HEK293 (cell line): Measurements from ENCODE around the gene HIP1.

Experiments
- CTCF ChIA-PET: fragments of 350-600 bp; formaldehyde crosslinking; extraction: SDS; loops from one replicate; lab custom pipeline; 2021; ENCODE audit warnings: antibody characterized with exemption; lab: Yijun Ruan, JAX
- POLR2A ChIA-PET: fragments of 300-600 bp; formaldehyde crosslinking; extraction: SDS; loops from one replicate; lab custom pipeline; 2020; ENCODE audit warnings: antibody characterized with exemption, inconsistent platforms; lab: Yijun Ruan, JAX
- H3K27ac ChIP-seq: fragments of 200-500 bp; sonication (Bioruptor generic); 2 replicates; pipeline ENCODE4 v1.5.1; 2014; ENCODE audit warnings: low read depth, low read length, control low read depth, inconsistent platforms; ENCODE audit errors: extremely low read depth
- H3K36me3 ChIP-seq, 2 experiments: fragments of 200-500 bp in 1 of 2; sonication (Bioruptor generic) in 1 of 2; 1 replicate in 1 of 2; 2 replicates in 1 of 2; pipeline ENCODE4 v1.5.1; 2014 to 2017; ENCODE audit warnings: inconsistent platforms in 2 of 2, low read length in 2 of 2; ENCODE audit not compliant: control insufficient read depth in 2 of 2, insufficient read depth in 1 of 2
- H3K4me1 ChIP-seq: fragments of 200-500 bp; sonication (Bioruptor generic); 2 replicates; pipeline ENCODE4 v1.5.1; 2014; ENCODE audit warnings: mild to moderate bottlenecking, low read length, inconsistent platforms; ENCODE audit not compliant: control insufficient read depth, insufficient read depth
- H3K4me3 ChIP-seq: 2 replicates; pipeline ENCODE4 v1.5.1; 2011; ENCODE audit warnings: low read depth, mild to moderate bottlenecking, control low read depth, low read length, moderate library complexity
- H3K9me3 ChIP-seq: fragments of 200-500 bp; sonication (Bioruptor generic); 2 replicates; pipeline ENCODE4 v1.5.1; 2014; ENCODE audit warnings: low read depth, low read length, inconsistent platforms; ENCODE audit not compliant: control insufficient read depth, insufficient read depth
- BCL11A ChIP-seq: fragments of 450-650 bp; formaldehyde crosslinking; IDR thresholded peaks from 2 replicates; pipeline ENCODE4 v1.5.1; 2016; ENCODE audit warnings: low read depth, missing biosample characterization, missing genetic modification characterization
- EGR2 ChIP-seq: fragments of 450-650 bp; formaldehyde crosslinking; IDR thresholded peaks from 2 replicates; pipeline ENCODE4 v1.5.1; 2016; ENCODE audit warnings: low read depth, missing biosample characterization, missing genetic modification characterization
- GLIS1 ChIP-seq: fragments of 450-650 bp; formaldehyde crosslinking; IDR thresholded peaks from 2 replicates; pipeline ENCODE4 v1.5.1; 2016; ENCODE audit warnings: missing biosample characterization, missing genetic modification characterization
- GLIS2 ChIP-seq: fragments of 450-650 bp; formaldehyde crosslinking; IDR thresholded peaks from 2 replicates; pipeline ENCODE4 v1.5.1; 2016; ENCODE audit warnings: missing biosample characterization, missing genetic modification characterization
- IKZF3 ChIP-seq: fragments of 450-650 bp; IDR thresholded peaks from 2 replicates; pipeline ENCODE4 v1.5.0; 2018; ENCODE audit warnings: missing biosample characterization, mild to moderate bottlenecking, missing genetic modification characterization, moderate library complexity
- KLF10 ChIP-seq: fragments of 450-650 bp; IDR thresholded peaks from 2 replicates; pipeline ENCODE4 v1.5.1; 2018; ENCODE audit warnings: missing biosample characterization, mild to moderate bottlenecking, missing genetic modification characterization
- KLF16 ChIP-seq: fragments of 450-650 bp; formaldehyde crosslinking; IDR thresholded peaks from 2 replicates; pipeline ENCODE4 v1.5.1; 2017; ENCODE audit warnings: missing biosample characterization, missing genetic modification characterization
- PBX3 ChIP-seq: sonication (generic); formaldehyde crosslinking; IDR thresholded peaks from 2 replicates; pipeline ENCODE4 v1.8.1; 2022; ENCODE audit warnings: mild to moderate bottlenecking, moderate library complexity, missing genetic modification reagents
- PRDM1 ChIP-seq: fragments of 450-650 bp; formaldehyde crosslinking; IDR thresholded peaks from 2 replicates; pipeline ENCODE4; 2016; ENCODE audit warnings: missing biosample characterization, missing genetic modification characterization
- SP3 ChIP-seq: fragments of 450-650 bp; formaldehyde crosslinking; IDR thresholded peaks from 2 replicates; pipeline ENCODE4 v1.5.1; 2016; ENCODE audit warnings: missing biosample characterization, missing genetic modification characterization
- TCF7L2 ChIP-seq: IDR thresholded peaks from 2 replicates; pipeline ENCODE4 v1.6.1; 2011; ENCODE audit warnings: low read depth, mild to moderate bottlenecking, inconsistent platforms, low read length, moderate library complexity, borderline replicate concordance
- ZBTB17 ChIP-seq: fragments of 450-650 bp; formaldehyde crosslinking; IDR thresholded peaks from 2 replicates; pipeline ENCODE4 v1.5.1; 2016; ENCODE audit warnings: missing biosample characterization, missing genetic modification characterization
- ZBTB8A ChIP-seq: fragments of 450-650 bp; formaldehyde crosslinking; IDR thresholded peaks from 2 replicates; pipeline ENCODE4 v1.5.1; 2016; ENCODE audit warnings: missing biosample characterization, missing genetic modification characterization
- ZNF121 ChIP-seq: fragments of 450-650 bp; formaldehyde crosslinking; IDR thresholded peaks from 2 replicates; pipeline ENCODE4 v1.5.1; 2016; ENCODE audit warnings: missing biosample characterization, missing genetic modification characterization
- ZNF169 ChIP-seq: fragments of 450-650 bp; formaldehyde crosslinking; IDR thresholded peaks from 2 replicates; pipeline ENCODE4 v1.5.1; 2016; ENCODE audit warnings: missing biosample characterization, missing genetic modification characterization
- ZNF202 ChIP-seq: fragments of 450-650 bp; formaldehyde crosslinking; IDR thresholded peaks from 2 replicates; pipeline ENCODE4 v1.5.1; 2016; ENCODE audit warnings: missing biosample characterization, missing genetic modification characterization, borderline replicate concordance
- ZNF221 ChIP-seq: fragments of 450-650 bp; formaldehyde crosslinking; IDR thresholded peaks from 2 replicates; pipeline ENCODE4 v1.5.1; 2017; ENCODE audit warnings: missing biosample characterization, missing genetic modification characterization, borderline replicate concordance
- ZNF335 ChIP-seq: fragments of 450-650 bp; formaldehyde crosslinking; conservative IDR thresholded peaks from 2 replicates; pipeline ENCODE4 v1.5.1; 2016; ENCODE audit warnings: missing biosample characterization, missing genetic modification characterization
- ZNF398 ChIP-seq: fragments of 450-650 bp; formaldehyde crosslinking; IDR thresholded peaks from 2 replicates; pipeline ENCODE4 v1.5.1; 2017; ENCODE audit warnings: missing biosample characterization, missing genetic modification characterization
- ZNF423 ChIP-seq: fragments of 450-650 bp; formaldehyde crosslinking; IDR thresholded peaks from 2 replicates; pipeline ENCODE4 v1.5.1; 2016; ENCODE audit warnings: missing biosample characterization, missing genetic modification characterization
- ZNF433 ChIP-seq: fragments of 450-650 bp; formaldehyde crosslinking; IDR thresholded peaks from 2 replicates; pipeline ENCODE4 v1.5.1; 2016; ENCODE audit warnings: missing biosample characterization, missing genetic modification characterization, low read depth
- ZNF510 ChIP-seq: fragments of 450-650 bp; formaldehyde crosslinking; IDR thresholded peaks from 2 replicates; pipeline ENCODE4 v1.5.1; 2018; ENCODE audit warnings: mild to moderate bottlenecking, missing genetic modification characterization, missing biosample characterization; ENCODE audit not compliant: insufficient replicate concordance
- ZNF561 ChIP-seq: fragments of 450-650 bp; IDR thresholded peaks from 2 replicates; pipeline ENCODE4 v1.5.1; 2018; ENCODE audit warnings: missing biosample characterization, missing genetic modification characterization, borderline replicate concordance
- ZNF600 ChIP-seq: fragments of 450-650 bp; formaldehyde crosslinking; IDR thresholded peaks from 2 replicates; pipeline ENCODE4 v1.5.1; 2016; ENCODE audit warnings: missing biosample characterization, missing genetic modification characterization
- ZNF692 ChIP-seq: fragments of 450-650 bp; formaldehyde crosslinking; IDR thresholded peaks from 2 replicates; pipeline ENCODE4 v1.5.1; 2016; ENCODE audit warnings: missing biosample characterization, missing genetic modification characterization
- ZNF76 ChIP-seq: fragments of 450-650 bp; formaldehyde crosslinking; IDR thresholded peaks from 2 replicates; pipeline ENCODE4; 2016; ENCODE audit warnings: low read depth, missing biosample characterization, missing genetic modification characterization, borderline replicate concordance
- ZNF791 ChIP-seq: fragments of 450-650 bp; formaldehyde crosslinking; IDR thresholded peaks from 2 replicates; pipeline ENCODE4 v1.5.1; 2016; ENCODE audit warnings: missing biosample characterization, missing genetic modification characterization
- ZXDB ChIP-seq: fragments of 450-650 bp; formaldehyde crosslinking; IDR thresholded peaks from 2 replicates; pipeline ENCODE4 v1.5.1; 2016; ENCODE audit warnings: missing biosample characterization, missing genetic modification characterization

Gene HIP1

GRCh38 chr7:75739796-75740672 is 1.3 kb upstream of the HIP1 start:
- Histone ChIP-seq H3K9me3 (no peaks in the 10 kb centered on the region), H3K27ac (no peak overlapping the region; the same call in 1 of the 2 replicates), H3K36me3 (no peaks in the 10 kb centered on the region), H3K4me1 (no peaks in the 10 kb centered on the region), H3K4me3 (peak overlapping the region; percentile 61)
- POLR2A ChIA-PET: interaction anchor here (0.6 to 1.2 kb wide), 4 partner anchors 14 to 1069 kb away, joined by 3 to 5 read pairs (median 3); no protein-coding TSS in a partner anchor
- TF ChIP-seq PRDM1 (tag by site-specific recombination) (peak; percentile 52), ZNF335 (tag by site-specific recombination) (peak; percentile 83), TCF7L2 (peak; percentile 36; the same call in 1 of the 2 replicates), ZBTB17 (tag by site-specific recombination) (peak; percentile 65; the same call in 1 of the 2 replicates), ZNF121 (peak; percentile 60), ZNF791 (tag by site-specific recombination) (no peak)
- CTCF ChIA-PET: interaction anchor here (0.7 kb wide), 1 partner anchor 104 kb away, joined by 4 read pairs; no protein-coding TSS in a partner anchor

- no peaks in the 10 kb centered on the region for H3K36me3 ChIP-seq
- H3K9me3 ChIP-seq: no peaks in the 10 kb centered on the region
- peak overlapping the region; percentile 96 for H3K4me3 ChIP-seq
- ChIA-PET CTCF (interaction anchor here (0.6 kb wide), 1 partner anchor 56 kb away, joined by 3 read pairs; no protein-coding TSS in a partner anchor), POLR2A (interaction anchor here (1.0 to 1.2 kb wide), 2 partner anchors 14 to 23 kb away, joined by 3 to 5 read pairs; no protein-coding TSS in a partner anchor)
- H3K27ac ChIP-seq: peak overlapping the region; percentile 72; the same call in 1 of the 2 replicates
- H3K4me1 ChIP-seq: no peaks in the 10 kb centered on the region
- TF ChIP-seq ZNF561 (tag by site-specific recombination) (0 out of 2 replicates have a peak, but pooled peaks have one; percentile 32), ZXDB (tag by site-specific recombination) (peak; percentile 29; the same call in 1 of the 2 replicates), KLF10 (peak; percentile 74; the same call in 1 of the 2 replicates), ZNF433 (tag by site-specific recombination) (no peak), GLIS1 (tag by site-specific recombination) (peak; percentile 61; the same call in 1 of the 2 replicates), ZNF76 (peak; percentile 42; the same call in 1 of the 2 replicates), ZNF510 (no peak), GLIS2 (tag by site-specific recombination) (peak; percentile 92), ZNF169 (tag by site-specific recombination) (no peak), KLF16 (tag by site-specific recombination) (peak; percentile 16; the same call in 1 of the 2 replicates), EGR2 (tag by site-specific recombination) (peak; percentile 66), ZBTB8A (tag by site-specific recombination) (peak; percentile 93), PBX3 (CRISPR knock-in tag) (peak; percentile 95), IKZF3 (tag by site-specific recombination) (peak; percentile 44; the same call in 1 of the 2 replicates), ZNF600 (peak; percentile 45; the same call in 1 of the 2 replicates), SP3 (peak; percentile 88), ZNF692 (tag by site-specific recombination) (peak; percentile 76), ZNF202 (tag by site-specific recombination) (no peak), ZNF398 (tag by site-specific recombination) (0 out of 2 replicates have a peak, but pooled peaks have one; percentile 10), ZNF221 (no peak), BCL11A (peak; percentile 55; the same call in 1 of the 2 replicates), ZNF423 (peak; percentile 51; the same call in 1 of the 2 replicates)
Measured at GRCh38 chr7:75738975-75739795, 444 bp upstream of the HIP1 start.
